22Rv1 (cell line): Measurements from ENCODE around the gene KLRD1.
A peak's percentile ranks its signal among the peaks of the same experiment; 100 is the strongest.

ENCODE experiments used
- ZFX ChIP-seq: fragments of 450-650 bp; IDR thresholded peaks from 2 replicates; pipeline ENCODE4 v1.6.1; 2017; ENCODE audit warnings: antibody characterized with exemption, borderline replicate concordance
- TF ChIP-seq, protein P1 (sequence below): fragments of 450-650 bp; IDR thresholded peaks from 2 replicates; pipeline ENCODE4 v1.5.1; 2017; ENCODE audit warnings: mild to moderate bottlenecking

DNA sequence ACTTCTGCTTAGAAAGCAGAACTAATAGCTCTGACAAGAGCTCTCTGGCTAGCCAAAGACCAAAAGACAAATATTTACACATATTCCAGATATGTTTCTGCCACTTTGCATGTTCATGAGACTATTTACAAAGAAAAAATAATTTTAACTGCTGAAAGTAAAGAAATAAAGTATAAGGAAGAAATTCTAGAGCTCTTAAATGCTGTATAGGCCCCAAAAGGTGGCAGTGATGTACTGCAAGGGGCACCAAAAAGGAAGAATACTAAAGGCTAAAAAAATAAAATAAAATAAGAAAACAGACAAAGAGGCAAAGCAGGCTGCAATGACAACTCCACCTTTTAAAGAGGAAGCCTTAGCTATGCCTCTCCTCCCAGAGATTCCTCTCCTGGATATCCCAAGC is 59.2 kb downstream of the KLRD1 start:
- TF ChIP-seq, protein P1, sequence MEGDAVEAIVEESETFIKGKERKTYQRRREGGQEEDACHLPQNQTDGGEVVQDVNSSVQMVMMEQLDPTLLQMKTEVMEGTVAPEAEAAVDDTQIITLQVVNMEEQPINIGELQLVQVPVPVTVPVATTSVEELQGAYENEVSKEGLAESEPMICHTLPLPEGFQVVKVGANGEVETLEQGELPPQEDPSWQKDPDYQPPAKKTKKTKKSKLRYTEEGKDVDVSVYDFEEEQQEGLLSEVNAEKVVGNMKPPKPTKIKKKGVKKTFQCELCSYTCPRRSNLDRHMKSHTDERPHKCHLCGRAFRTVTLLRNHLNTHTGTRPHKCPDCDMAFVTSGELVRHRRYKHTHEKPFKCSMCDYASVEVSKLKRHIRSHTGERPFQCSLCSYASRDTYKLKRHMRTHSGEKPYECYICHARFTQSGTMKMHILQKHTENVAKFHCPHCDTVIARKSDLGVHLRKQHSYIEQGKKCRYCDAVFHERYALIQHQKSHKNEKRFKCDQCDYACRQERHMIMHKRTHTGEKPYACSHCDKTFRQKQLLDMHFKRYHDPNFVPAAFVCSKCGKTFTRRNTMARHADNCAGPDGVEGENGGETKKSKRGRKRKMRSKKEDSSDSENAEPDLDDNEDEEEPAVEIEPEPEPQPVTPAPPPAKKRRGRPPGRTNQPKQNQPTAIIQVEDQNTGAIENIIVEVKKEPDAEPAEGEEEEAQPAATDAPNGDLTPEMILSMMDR, result peak; percentile 27
- TF ChIP-seq ZFX, result no peak
